Neural cell (in vitro differentiated cells): Measurements from ENCODE around the gene DAGLA.

Experiments
- EP300 ChIP-seq: fragments of 450-650 bp; conservative IDR thresholded peaks from 2 replicates; pipeline ENCODE4 v1.6.1; 2014; ENCODE audit warnings: antibody characterized with exemption, mild to moderate bottlenecking, moderate library complexity; ENCODE audit not compliant: poor library complexity, severe bottlenecking
- EZH2 ChIP-seq: fragments of 200-600, 300-800 bp; shearing (Covaris generic), sonication (generic); IDR thresholded peaks from 2 replicates; pipeline ENCODE4 v1.6.1; 2014; ENCODE audit warnings: antibody characterized with exemption, low read length, borderline replicate concordance, mild to moderate bottlenecking; ENCODE audit not compliant: insufficient read depth, poor library complexity, severe bottlenecking
- POLR2AphosphoS5 ChIP-seq: IDR thresholded peaks from 2 replicates; pipeline ENCODE4 v1.6.1; 2012
- RAD21 ChIP-seq: fragments of 450-650 bp; conservative IDR thresholded peaks from 2 replicates; pipeline ENCODE4 v1.6.1; 2014; ENCODE audit warnings: antibody characterized with exemption, mild to moderate bottlenecking, moderate library complexity
- TAF1 ChIP-seq: IDR thresholded peaks from 2 replicates; pipeline ENCODE4 v1.6.1; 2012; ENCODE audit warnings: low read depth
- TF ChIP-seq, protein P1 (sequence below): fragments of 450-650 bp; IDR thresholded peaks from 2 replicates; pipeline ENCODE4 v1.5.1; 2014; ENCODE audit warnings: antibody characterized with exemption, mild to moderate bottlenecking, moderate library complexity; ENCODE audit not compliant: poor library complexity, severe bottlenecking
- TF ChIP-seq, protein P2 (sequence below): IDR thresholded peaks from 2 replicates; pipeline ENCODE4 v1.6.1; 2012; ENCODE audit warnings: borderline replicate concordance

DNA sequence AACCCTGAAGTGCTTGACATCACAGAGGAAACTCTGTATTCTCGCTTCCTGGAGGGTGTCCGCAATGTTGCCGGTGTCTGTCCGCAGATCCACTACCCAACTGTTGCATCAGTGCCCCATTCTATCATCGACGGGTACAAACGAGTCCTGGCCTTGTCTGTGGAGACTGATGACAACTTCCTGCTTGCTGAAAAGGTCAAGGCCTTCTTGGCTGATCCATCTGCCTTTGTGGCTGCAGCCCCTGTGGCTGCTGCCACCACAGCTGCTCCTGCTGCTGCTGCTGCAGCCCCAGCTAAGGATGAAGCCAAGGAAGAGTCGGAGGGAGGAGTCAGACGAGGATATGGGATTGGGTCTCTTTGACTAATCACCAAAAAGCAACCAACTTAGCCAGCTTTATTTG lies 42.9 kb upstream of the DAGLA start:
- TF ChIP-seq EZH2 = no peak
- TF ChIP-seq, protein P1, sequence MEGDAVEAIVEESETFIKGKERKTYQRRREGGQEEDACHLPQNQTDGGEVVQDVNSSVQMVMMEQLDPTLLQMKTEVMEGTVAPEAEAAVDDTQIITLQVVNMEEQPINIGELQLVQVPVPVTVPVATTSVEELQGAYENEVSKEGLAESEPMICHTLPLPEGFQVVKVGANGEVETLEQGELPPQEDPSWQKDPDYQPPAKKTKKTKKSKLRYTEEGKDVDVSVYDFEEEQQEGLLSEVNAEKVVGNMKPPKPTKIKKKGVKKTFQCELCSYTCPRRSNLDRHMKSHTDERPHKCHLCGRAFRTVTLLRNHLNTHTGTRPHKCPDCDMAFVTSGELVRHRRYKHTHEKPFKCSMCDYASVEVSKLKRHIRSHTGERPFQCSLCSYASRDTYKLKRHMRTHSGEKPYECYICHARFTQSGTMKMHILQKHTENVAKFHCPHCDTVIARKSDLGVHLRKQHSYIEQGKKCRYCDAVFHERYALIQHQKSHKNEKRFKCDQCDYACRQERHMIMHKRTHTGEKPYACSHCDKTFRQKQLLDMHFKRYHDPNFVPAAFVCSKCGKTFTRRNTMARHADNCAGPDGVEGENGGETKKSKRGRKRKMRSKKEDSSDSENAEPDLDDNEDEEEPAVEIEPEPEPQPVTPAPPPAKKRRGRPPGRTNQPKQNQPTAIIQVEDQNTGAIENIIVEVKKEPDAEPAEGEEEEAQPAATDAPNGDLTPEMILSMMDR = no peak
- TF ChIP-seq TAF1 = no peak
- no peak for TF ChIP-seq POLR2AphosphoS5
- no peak for TF ChIP-seq EP300
- TF ChIP-seq RAD21 = no peak
- TF ChIP-seq, protein P2, sequence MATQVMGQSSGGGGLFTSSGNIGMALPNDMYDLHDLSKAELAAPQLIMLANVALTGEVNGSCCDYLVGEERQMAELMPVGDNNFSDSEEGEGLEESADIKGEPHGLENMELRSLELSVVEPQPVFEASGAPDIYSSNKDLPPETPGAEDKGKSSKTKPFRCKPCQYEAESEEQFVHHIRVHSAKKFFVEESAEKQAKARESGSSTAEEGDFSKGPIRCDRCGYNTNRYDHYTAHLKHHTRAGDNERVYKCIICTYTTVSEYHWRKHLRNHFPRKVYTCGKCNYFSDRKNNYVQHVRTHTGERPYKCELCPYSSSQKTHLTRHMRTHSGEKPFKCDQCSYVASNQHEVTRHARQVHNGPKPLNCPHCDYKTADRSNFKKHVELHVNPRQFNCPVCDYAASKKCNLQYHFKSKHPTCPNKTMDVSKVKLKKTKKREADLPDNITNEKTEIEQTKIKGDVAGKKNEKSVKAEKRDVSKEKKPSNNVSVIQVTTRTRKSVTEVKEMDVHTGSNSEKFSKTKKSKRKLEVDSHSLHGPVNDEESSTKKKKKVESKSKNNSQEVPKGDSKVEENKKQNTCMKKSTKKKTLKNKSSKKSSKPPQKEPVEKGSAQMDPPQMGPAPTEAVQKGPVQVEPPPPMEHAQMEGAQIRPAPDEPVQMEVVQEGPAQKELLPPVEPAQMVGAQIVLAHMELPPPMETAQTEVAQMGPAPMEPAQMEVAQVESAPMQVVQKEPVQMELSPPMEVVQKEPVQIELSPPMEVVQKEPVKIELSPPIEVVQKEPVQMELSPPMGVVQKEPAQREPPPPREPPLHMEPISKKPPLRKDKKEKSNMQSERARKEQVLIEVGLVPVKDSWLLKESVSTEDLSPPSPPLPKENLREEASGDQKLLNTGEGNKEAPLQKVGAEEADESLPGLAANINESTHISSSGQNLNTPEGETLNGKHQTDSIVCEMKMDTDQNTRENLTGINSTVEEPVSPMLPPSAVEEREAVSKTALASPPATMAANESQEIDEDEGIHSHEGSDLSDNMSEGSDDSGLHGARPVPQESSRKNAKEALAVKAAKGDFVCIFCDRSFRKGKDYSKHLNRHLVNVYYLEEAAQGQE = no peak
